NB4 (cell line): Measurements from ENCODE around the gene IRS4.

ENCODE experiments used
- DNase-seq: peaks from one replicate; pipeline ENCODE4 v3.0.0; 2010; ENCODE audit warnings: low read depth
- H3K4me3 ChIP-seq: one replicate; pipeline ENCODE4 v1.5.1; 2011; ENCODE audit warnings: mild to moderate bottlenecking, low read depth, low read length, moderate library complexity
- CTCF ChIP-seq: IDR thresholded peaks from one replicate; pipeline ENCODE4 v1.5.1; 2012; ENCODE audit warnings: low read depth, low read length
- MAX ChIP-seq: IDR thresholded peaks from 2 replicates; pipeline ENCODE4 v1.6.1; 2011; ENCODE audit warnings: low read depth, low read length
- MYC ChIP-seq: IDR thresholded peaks from 2 replicates; pipeline ENCODE4 v1.6.1; 2011; ENCODE audit warnings: low read depth, low read length
- POLR2A ChIP-seq: IDR thresholded peaks from 2 replicates; pipeline ENCODE4 v1.6.1; 2011; ENCODE audit warnings: mild to moderate bottlenecking; ENCODE audit not compliant: insufficient read length; ENCODE audit errors: extremely low read depth

Gene IRS4

GRCh38 chrX:108726748-108727147 lies 9.6 kb downstream of the IRS4 start:
- no peak for DNase-seq
- no peak overlapping the region for H3K4me3 ChIP-seq
- no peak for TF ChIP-seq POLR2A
- no peak for TF ChIP-seq MYC
- TF ChIP-seq MAX, result no peak
- TF ChIP-seq CTCF, result no peak

GRCh38 chrX:108722561-108722960 lies 13.8 kb downstream of the IRS4 start:
- no peak for TF ChIP-seq MAX
- TF ChIP-seq MYC, result no peak
- TF ChIP-seq CTCF, result no peak
- no peak for TF ChIP-seq POLR2A
- DNase-seq, result no peak
- H3K4me3 ChIP-seq, result no peak overlapping the region

- TF ChIP-seq MAX (no peak), POLR2A (no peak), CTCF (no peak), MYC (no peak)
- DNase-seq, result no peak
- H3K4me3 ChIP-seq, result no peak overlapping the region
Measured at GRCh38 chrX:108712886-108713285, 23.5 kb downstream of the IRS4 start.

- no peak for DNase-seq
- H3K4me3 ChIP-seq, result no peak overlapping the region
- TF ChIP-seq CTCF (no peak), MAX (no peak), MYC (no peak), POLR2A (no peak)
Measured at GRCh38 chrX:108704839-108705238, 31.5 kb downstream of the IRS4 start.

- TF ChIP-seq MAX (no peak), MYC (no peak), POLR2A (no peak), CTCF (no peak)
- no peak for DNase-seq
- no peak overlapping the region for H3K4me3 ChIP-seq
Measured at GRCh38 chrX:108702530-108702929, 33.8 kb downstream of the IRS4 start.

- TF ChIP-seq CTCF (no peak), POLR2A (no peak), MYC (no peak), MAX (no peak)
- no peak overlapping the region for H3K4me3 ChIP-seq
- no peak for DNase-seq
Measured at GRCh38 chrX:108701633-108702032, 34.7 kb downstream of the IRS4 start.
